Measurements from ENCODE around the gene MLN.

DNA sequence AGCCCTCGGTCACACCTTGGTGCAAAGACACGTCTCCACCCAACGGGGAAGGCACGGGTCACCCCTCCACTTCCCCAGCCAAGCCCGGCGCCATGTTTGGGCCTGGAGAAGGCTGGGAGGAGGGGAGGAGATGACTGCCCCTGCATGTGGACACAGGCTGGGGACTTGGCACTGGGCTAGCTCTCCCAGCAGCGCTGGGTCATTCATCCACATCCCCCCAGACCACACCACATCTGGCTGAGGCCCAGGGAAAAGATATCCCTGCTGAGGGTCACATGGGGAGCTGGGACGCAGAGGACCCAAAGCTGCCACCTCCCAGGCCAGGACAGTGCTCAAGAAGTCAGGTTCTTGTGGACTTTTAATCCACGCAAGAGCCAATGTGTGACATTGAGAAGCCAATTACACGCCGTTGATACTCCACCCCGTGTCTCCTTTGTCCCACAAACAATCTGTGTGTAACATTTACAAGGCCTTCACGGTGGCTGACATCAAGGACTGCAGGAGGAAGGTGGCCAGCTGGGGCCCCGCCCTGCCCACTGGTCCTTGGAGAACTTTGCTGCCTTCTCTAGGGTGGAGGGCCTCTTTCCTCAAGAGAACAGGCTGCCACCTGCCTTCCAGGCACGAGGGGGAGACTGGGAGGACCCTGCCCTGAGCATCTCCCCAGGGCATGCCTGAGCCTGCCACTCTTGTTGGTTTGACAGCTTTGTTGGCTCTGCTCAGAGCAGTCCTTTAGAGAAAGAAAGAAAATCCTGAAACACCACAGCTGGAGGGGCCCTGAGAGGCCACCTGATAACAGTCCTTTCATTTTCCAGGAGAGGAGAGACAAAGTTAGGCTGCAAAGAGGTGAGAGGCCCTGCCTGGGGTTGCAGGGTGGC is 51.8 kb downstream of the MLN start:
- TF ChIP-seq, protein P1, sequence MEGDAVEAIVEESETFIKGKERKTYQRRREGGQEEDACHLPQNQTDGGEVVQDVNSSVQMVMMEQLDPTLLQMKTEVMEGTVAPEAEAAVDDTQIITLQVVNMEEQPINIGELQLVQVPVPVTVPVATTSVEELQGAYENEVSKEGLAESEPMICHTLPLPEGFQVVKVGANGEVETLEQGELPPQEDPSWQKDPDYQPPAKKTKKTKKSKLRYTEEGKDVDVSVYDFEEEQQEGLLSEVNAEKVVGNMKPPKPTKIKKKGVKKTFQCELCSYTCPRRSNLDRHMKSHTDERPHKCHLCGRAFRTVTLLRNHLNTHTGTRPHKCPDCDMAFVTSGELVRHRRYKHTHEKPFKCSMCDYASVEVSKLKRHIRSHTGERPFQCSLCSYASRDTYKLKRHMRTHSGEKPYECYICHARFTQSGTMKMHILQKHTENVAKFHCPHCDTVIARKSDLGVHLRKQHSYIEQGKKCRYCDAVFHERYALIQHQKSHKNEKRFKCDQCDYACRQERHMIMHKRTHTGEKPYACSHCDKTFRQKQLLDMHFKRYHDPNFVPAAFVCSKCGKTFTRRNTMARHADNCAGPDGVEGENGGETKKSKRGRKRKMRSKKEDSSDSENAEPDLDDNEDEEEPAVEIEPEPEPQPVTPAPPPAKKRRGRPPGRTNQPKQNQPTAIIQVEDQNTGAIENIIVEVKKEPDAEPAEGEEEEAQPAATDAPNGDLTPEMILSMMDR (IDR thresholded peaks at IDR 0.05): no peak
- no peak for TF ChIP-seq POLR2A (IDR thresholded peaks at IDR 0.05)
- TF ChIP-seq POLR2AphosphoS5 (IDR thresholded peaks at IDR 0.05): no peak
- TF ChIP-seq EP300 (IDR thresholded peaks at IDR 0.05): no peak
